Medulla oblongata (tissue), 1 donor: ENCODE data around the gene CDK9.
"Not testable (repeated sequence)": the region's sequence is repeated elsewhere in the genome, so short reads cannot be mapped to it uniquely, and the experiment has no call there.

ENCODE experiments used
- DNase-seq: peaks from one replicate; pipeline ENCODE4 v3.0.0-alpha.2; 2015; ENCODE audit errors: extremely low spot score

The CDK9 gene

GRCh38 chr9:127780126-127780885, 5.5 kb upstream of the CDK9 start:
- peak; percentile 82 for DNase-seq

DNA sequence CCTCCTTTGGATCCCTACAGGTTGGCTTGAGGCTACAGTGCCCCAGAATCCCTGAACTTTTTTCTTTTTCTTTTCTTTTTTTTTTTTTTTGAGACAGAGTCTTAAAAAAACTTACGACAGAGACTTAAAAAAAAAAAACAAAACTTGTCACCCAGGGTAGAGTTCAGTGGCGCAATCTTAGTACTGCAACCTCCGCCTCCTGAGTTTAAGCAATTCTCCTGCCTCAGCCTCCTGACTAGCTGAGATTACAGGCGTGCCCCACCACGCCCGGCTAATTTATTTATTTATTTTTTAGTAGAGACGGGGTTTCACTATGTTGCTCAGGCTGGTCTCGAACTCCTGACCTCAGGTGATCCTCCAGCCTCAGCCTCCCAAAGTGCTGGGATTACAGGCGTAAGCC, 4.9 kb upstream of the CDK9 start:
- not testable (repeated sequence) for DNase-seq

DNA sequence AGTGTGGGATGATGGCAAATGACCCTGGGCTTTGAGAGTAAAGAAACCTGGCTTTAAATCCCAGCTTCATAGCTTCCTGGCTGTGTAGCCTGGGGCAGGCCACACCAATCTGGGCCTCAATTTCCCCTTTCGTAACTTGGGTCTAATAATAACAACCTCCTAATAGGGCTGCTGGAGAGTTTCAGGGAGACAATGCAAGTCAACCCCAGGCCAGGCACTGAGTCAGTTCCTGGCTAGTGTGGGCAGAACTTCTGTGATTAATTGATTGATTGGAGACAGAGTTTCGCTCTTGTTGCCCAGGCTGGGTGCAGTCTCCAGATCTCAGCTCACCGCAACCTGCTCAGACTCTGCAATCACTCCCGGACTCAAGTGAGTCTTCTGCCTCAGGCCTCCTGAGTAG, 4.0 kb upstream of the CDK9 start:
- no peak for DNase-seq

DNA sequence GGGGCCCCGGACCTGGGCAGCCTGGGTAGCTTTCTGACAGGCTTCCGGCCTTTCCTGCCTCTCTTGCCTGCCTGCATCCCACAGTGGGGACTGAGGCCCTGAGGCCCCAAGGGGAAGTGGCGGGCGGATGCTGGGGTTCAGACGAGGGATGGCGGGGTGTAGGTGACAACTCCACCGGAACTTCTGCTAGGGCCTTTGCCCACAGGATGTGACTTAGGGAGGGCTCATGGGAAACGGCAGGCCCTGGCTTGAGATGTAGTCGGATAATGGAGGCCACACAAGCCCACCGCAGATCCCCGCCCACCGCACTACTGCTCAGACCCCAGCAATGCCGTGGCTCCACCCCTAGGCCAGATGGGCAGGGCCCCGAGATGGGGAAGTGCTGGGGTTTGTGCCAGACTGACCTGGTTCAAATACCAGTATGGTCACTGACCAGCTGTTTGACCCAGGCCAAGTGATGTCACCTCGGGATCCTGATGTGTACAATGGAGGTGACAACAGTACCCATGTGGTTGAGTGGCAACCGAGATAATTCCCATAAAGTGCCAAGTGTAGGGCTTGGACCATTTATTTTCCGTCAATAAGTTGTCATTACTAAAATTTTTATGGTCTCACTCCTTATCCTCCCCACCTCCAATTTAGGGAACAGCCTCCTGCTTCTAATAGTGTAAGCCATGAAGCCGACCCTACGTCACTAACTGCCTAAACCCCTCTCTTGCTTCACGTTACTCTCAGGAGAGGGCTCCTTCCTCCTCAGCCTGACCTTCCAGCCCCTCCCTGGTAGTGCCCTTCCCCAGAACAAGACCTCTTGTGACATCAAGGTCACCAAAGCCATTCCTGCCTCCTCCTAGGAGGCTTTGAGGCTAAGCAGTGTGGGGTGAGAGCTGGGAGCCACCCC, 2.5 kb upstream of the CDK9 start:
- DNase-seq = peak; percentile 43

GRCh38 chr9:127785023-127785932, 556 bp upstream of the CDK9 start:
- peak; percentile 86 for DNase-seq

GRCh38 chr9:127786773-127787104, 905 bp downstream of the CDK9 start:
- DNase-seq = no peak

GRCh38 chr9:127788337-127789011, 2.6 kb downstream of the CDK9 start:
- no peak for DNase-seq

DNA sequence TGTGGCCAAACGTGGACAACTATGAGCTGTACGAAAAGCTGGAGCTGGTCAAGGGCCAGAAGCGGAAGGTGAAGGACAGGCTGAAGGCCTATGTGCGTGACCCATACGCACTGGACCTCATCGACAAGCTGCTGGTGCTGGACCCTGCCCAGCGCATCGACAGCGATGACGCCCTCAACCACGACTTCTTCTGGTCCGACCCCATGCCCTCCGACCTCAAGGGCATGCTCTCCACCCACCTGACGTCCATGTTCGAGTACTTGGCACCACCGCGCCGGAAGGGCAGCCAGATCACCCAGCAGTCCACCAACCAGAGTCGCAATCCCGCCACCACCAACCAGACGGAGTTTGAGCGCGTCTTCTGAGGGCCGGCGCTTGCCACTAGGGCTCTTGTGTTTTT, 3.3 kb downstream of the CDK9 start:
- no peak for DNase-seq

DNA sequence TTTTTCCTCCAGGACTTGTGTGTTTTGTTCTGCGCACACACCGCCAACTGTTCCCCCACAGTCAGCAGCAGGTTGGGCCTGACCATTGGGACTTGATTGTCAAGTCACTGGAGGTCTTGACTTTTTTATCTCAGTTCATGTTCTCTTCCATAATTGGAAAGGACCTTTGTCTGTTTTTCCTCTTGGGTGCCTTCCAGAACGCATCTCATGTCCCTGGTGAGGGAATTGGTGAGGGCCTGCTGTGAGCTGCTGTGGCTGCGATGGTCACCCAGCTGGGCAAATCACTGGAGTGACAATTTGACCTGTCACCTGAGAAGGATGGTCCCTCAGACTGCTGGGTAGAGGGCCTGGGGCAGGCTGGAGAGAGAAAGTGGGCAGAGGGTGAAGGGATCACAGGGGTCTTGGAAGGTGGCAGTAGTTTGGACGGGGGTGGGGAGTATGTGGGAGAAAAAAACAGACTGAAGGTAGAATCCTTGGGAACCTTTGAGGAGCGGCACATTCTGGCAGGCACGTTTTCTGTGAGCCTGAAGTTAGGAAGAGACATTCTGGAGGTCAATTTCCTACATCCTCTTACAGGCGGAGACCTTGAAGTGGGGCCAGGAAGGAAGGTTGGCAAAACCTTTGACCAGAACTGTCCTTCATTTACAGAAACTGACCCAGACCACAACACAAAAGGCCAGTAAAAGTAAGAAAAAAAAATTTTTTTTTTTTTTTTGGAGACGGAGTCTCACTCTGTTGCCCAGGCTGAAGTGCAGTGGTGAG, 4.4 kb downstream of the CDK9 start:
- no peak for DNase-seq

- no peak for DNase-seq
These were observed 5.3 kb downstream of the CDK9 start for GRCh38 chr9:127791085-127791484.

DNA sequence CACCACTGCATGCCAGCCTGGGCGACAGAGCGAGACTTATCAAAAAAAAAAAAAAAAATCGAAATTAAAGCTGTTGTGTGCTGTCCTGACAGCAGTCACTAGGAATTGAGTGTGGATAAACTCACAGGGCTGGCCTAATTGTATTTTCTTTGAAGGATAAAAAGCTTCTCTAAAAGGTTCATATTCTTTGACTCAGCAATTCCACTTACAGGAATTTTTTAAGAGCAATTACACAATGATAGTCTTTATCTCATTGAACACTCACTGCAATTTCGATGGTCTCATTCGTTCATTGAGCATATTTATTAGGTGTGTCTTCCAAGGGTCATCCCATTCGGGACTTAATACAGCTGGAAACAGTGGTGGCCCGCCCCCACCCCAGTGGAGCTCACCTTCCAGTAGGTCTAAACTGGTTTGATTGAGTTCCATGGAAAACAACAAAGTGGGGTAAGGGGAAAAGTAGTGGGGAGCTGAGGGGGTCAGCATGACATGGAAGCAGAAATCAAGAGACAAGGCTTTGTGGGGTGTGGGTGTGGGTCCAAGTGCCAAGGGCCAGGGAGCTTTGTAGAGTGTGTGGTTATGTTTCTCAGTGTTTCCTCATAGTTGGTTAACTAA, 6.7 kb downstream of the CDK9 start:
- no peak for DNase-seq

GRCh38 chr9:127793093-127793708, 7.4 kb downstream of the CDK9 start:
- no peak for DNase-seq

DNA sequence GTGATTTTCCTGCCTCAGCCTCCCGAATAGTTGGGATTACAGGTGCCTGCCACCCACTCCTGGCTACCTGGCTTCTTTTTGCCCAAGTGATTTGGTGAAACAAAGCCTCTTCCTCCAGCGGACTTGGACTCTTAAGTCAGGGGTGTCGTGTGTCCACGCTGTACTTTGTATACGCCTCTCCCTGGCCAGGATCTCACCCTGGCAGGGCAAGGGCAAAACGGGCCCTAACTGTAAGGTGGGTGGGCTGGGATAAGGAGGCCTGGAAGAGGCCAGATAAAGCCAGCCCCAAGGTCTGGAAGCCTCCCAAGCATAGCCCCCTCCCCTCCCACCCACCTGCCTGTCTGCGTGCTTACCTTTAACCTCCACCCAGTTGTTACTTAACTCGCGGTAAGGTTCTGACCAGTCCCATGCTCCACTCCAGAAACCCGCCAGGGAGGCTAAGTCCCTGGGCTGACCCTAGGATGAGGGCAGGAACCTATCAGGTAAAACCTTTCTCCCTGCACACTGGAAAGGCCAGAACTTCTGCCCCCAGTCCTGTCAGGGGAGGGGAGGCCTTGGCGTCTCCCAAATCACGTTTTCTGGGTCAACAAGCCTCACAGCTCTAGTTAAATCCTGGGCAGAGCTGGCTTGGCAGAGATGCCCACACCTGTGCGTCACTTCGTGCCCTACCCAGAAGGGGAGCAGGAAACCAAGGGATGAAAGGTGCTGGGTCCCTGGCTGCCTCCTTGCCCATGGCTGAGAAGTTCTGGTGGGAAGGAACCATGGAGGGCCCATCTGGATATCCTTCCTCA, 8.4 kb downstream of the CDK9 start:
- DNase-seq = no peak

- no peak for DNase-seq
These were observed 10.5 kb downstream of the CDK9 start for GRCh38 chr9:127796225-127796813.

GRCh38 chr9:127796852-127797370, 11.1 kb downstream of the CDK9 start:
- no peak for DNase-seq

GRCh38 chr9:127801955-127802575, 16.2 kb downstream of the CDK9 start:
- DNase-seq = peak; percentile 40

DNA sequence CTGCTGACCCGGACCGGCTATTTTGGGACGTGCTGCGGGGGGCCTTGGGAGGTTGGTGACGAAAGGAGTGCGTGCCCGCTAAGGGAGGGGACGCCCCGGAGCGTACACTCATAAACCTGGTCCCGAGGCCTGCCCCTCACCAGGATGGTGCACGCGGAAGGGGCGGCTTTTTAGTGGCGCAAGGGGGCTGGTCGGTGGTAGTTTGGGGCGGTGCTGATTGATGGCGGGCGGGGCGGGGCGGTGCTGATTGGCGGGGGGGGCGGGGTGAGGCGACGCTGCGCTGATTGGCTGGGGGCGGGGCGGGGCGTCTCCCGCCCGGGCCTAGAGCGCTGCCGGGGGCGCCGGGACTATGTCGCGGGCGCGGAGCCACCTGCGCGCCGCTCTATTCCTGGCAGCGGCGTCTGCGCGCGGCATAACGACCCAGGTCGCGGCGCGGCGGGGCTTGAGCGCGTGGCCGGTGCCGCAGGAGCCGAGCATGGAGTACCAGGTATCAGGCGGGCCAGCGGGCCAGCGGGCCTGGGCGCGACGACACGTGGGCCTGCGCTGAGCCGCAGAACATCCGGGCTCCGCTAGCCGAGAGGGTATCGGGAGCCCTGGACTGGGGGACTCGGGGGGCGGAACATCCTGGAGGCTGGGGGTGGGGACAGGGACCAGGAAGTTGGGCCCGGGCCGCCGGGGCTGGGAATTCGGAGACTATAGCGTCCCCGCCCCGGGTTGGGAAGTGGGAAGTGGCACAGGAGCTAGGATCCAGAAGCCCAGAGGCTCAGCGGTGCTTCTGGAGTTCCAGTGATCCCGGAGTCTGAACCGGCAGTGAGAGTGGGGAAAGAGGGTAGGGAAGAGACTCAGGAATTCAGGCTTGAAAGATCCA, 17.0 kb downstream of the CDK9 start, which contains the start of gene FPGS:
Gene FPGS (plus strand): TSS at position 307 of the 868 bp plus-strand sequence. CDS start 43 bp downstream, at position 350.
- peak; percentile 85 for DNase-seq
